AG09319 (cell line): ENCODE results near the gene MAN1A2.

Source experiments
- DNase-seq: peaks from one replicate; pipeline ENCODE4 v3.0.0-alpha.2; 2010; ENCODE audit warnings: low read depth; ENCODE audit errors: extremely low read depth
- CTCF ChIP-seq: IDR thresholded peaks from 2 replicates; pipeline ENCODE4 v1.5.1; 2011; ENCODE audit warnings: low read depth, mild to moderate bottlenecking, inconsistent platforms, low read length, moderate library complexity

MAN1A2 gene

DNA sequence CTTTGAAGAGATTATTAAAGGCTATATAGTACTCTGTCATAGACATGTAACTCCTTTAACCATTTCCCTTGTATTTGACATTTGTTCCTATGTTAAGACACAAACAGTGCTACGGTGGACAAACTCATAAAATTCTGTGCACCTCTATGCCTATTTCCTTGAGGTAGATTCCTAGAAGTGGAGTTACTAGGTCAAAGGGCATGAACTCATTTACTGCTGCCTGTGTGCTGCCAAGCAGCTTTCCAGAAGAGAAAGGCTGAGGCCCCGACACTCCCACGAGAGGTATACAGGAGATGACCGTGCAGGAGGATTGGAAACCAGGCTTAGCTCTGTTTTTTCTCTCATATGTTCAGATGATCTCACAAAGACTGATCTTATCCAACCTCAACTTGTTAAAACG is 204.2 kb downstream of the MAN1A2 start:
- TF ChIP-seq CTCF: no peak
- no peak for DNase-seq

GRCh38 chr1:117572546-117572945 is 205.3 kb downstream of the MAN1A2 start:
- DNase-seq: no peak
- no peak for TF ChIP-seq CTCF

- TF ChIP-seq CTCF: no peak
- DNase-seq: no peak
These were observed 206.3 kb downstream of the MAN1A2 start for GRCh38 chr1:117573386-117574023.

GRCh38 chr1:117574161-117574835 is 207.0 kb downstream of the MAN1A2 start:
- no peak for DNase-seq
- no peak for TF ChIP-seq CTCF

DNA sequence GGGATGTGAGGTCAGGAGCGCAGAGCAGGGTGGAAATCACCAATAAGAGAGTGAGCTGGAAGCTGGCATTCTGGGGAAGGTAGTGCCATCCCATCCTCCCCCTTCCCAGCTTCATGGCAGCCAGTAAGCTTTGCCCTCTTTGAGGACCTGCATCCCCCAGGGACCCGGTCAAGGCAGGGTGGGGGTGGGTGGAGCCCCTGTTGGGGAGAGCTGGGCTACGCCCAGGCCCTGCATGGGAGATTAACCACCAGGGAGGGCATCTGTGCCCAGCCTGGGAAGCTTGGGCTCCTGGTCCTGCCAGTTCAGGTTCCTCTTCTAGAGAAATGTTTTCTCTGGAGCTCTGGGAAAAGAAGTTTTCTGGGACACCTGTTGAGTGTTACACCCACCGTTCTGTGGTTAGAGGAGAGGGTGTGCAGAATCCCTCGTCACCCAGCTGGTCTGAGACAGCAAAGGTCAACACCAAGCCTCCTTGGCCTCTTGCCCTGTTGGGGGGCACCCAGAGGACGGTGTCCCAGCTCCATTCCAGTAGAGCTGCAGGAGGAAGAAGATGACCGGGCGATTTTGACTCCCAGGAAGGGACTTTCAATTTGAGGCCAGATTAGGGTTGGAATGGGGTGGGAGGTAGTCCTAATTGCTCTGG is 208.5 kb downstream of the MAN1A2 start:
- DNase-seq: no peak
- no peak for TF ChIP-seq CTCF

GRCh38 chr1:117576236-117576635 is 209.0 kb downstream of the MAN1A2 start:
- TF ChIP-seq CTCF: no peak
- DNase-seq: no peak

DNA sequence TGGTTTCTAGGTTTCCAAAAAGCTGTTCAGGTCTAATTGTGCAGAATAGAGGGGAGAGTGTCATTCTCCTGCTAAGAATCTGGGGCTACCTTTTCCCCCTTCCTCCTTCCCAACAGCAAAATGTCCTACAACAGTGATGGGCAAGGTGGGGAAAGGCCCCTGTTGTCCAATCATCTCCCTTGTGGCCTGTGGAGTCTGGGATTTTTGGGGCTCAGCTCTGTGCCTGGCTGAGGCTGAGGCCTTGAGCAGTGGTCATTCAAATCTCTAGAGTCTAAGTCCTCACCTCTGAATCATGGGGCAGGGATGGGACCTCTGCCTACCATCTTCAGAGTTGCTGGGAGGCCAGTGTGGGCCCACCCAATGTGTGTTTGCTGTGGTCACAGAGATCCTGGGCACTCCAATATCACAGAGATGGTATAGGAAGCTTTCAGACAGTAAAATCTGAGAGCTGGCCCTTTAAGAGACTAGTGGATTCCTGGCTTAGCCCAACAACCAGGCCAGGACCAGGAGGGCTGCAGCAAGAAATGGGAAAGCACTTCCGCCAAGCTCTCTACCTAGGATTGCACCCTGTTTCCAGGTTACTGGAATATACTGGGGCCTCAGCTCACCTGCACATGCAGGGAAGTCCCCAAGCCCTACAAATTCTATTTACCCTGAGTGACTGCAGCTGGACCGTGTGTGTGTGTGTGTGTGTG is 210.1 kb downstream of the MAN1A2 start:
- no peak for DNase-seq
- no peak for TF ChIP-seq CTCF
